H9 (cell line): ENCODE measurements around the gene OR8B4. TPM values are rescaled to one million over a fixed set of nuclear protein-coding genes. Genes with fewer than 3 reads are reported as not detected.

Source experiments
- DNase-seq: peaks from one replicate; pipeline ENCODE4 v3.0.0-alpha.2; 2017
- H2AFZ ChIP-seq: one replicate; pipeline ENCODE4 v1.6.1; 2013; ENCODE audit warnings: mild to moderate bottlenecking, low read length, control low read depth, moderate library complexity
- H2AK5ac ChIP-seq: 2 replicates; pipeline ENCODE4 v1.6.1; 2013; ENCODE audit warnings: low read length, control low read depth, mixed read lengths; ENCODE audit not compliant: insufficient read length
- H2BK120ac ChIP-seq: one replicate; pipeline ENCODE4 v1.6.1; 2013; ENCODE audit warnings: low read depth, mild to moderate bottlenecking, low read length, control low read depth, inconsistent platforms; ENCODE audit not compliant: poor library complexity, severe bottlenecking
- H2BK12ac ChIP-seq: 2 replicates; pipeline ENCODE4 v1.6.1; 2013; ENCODE audit warnings: low read length, control low read depth, mixed read lengths, low read depth; ENCODE audit not compliant: insufficient read length
- H2BK15ac ChIP-seq: 2 replicates; pipeline ENCODE4 v1.6.1; 2013; ENCODE audit warnings: low read depth, low read length, control low read depth
- H2BK20ac ChIP-seq: one replicate; pipeline ENCODE4 v1.6.1; 2013; ENCODE audit warnings: low read depth, mild to moderate bottlenecking, low read length, control low read depth, inconsistent platforms; ENCODE audit not compliant: poor library complexity, severe bottlenecking
- H2BK5ac ChIP-seq: 2 replicates; pipeline ENCODE4 v1.6.1; 2013; ENCODE audit warnings: low read length, control low read depth, mixed read lengths; ENCODE audit not compliant: insufficient read length
- H3K14ac ChIP-seq: 2 replicates; pipeline ENCODE4 v1.6.1; 2013; ENCODE audit warnings: low read length, control low read depth; ENCODE audit not compliant: insufficient read depth
- H3K18ac ChIP-seq: 2 replicates; pipeline ENCODE4 v1.6.1; 2013; ENCODE audit warnings: low read depth, mild to moderate bottlenecking, mixed read lengths, low read length, control low read depth; ENCODE audit not compliant: insufficient read length
- H3K23ac ChIP-seq: 2 replicates; pipeline ENCODE4 v1.6.1; 2013; ENCODE audit warnings: low read length, control low read depth, mixed read lengths, low read depth; ENCODE audit not compliant: insufficient read length
- H3K23me2 ChIP-seq: 2 replicates; pipeline ENCODE4 v1.6.1; 2013; ENCODE audit warnings: low read depth, mild to moderate bottlenecking, mixed read lengths, low read length, control low read depth; ENCODE audit not compliant: insufficient read length, poor library complexity, severe bottlenecking
- H3K27ac ChIP-seq: 2 replicates; pipeline ENCODE4 v1.5.1; 2013; ENCODE audit warnings: low read length, control low read depth, mixed read lengths, low read depth; ENCODE audit not compliant: insufficient read length
- H3K27me3 ChIP-seq: 2 replicates; pipeline ENCODE4 v1.6.1; 2013; ENCODE audit warnings: low read length, control low read depth, inconsistent platforms; ENCODE audit not compliant: insufficient read depth
- H3K4ac ChIP-seq: 2 replicates; pipeline ENCODE4 v1.6.1; 2013; ENCODE audit warnings: low read depth, mild to moderate bottlenecking, control low read depth, inconsistent platforms, low read length, moderate library complexity
- H3K4me1 ChIP-seq: 2 replicates; pipeline ENCODE4 v1.6.1; 2013; ENCODE audit warnings: low read length, control low read depth, inconsistent platforms; ENCODE audit not compliant: insufficient read depth
- H3K4me2 ChIP-seq: 2 replicates; pipeline ENCODE4 v1.6.1; 2013; ENCODE audit warnings: low read length, control low read depth, mixed read lengths; ENCODE audit not compliant: insufficient read length, insufficient read depth
- H3K56ac ChIP-seq: 2 replicates; pipeline ENCODE4 v1.6.1; 2013; ENCODE audit warnings: low read depth, mild to moderate bottlenecking, mixed read lengths, low read length, control low read depth; ENCODE audit not compliant: insufficient read length
- H3K79me1 ChIP-seq: 2 replicates; pipeline ENCODE4 v1.6.1; 2013; ENCODE audit warnings: low read depth, mild to moderate bottlenecking, moderate library complexity, low read length, control low read depth, inconsistent platforms; ENCODE audit not compliant: insufficient read depth, poor library complexity, severe bottlenecking
- H3K79me2 ChIP-seq: 2 replicates; pipeline ENCODE4 v1.6.1; 2013; ENCODE audit warnings: low read length, control low read depth, inconsistent platforms; ENCODE audit not compliant: insufficient read depth
- H3K9ac ChIP-seq: 2 replicates; pipeline ENCODE4 v1.6.1; 2013; ENCODE audit warnings: low read length, control low read depth, mixed read lengths; ENCODE audit not compliant: insufficient read length; ENCODE audit errors: extremely low read depth
- H3K9me3 ChIP-seq: one replicate; pipeline ENCODE4 v1.6.1; 2013; ENCODE audit warnings: low read depth, low read length, inconsistent platforms; ENCODE audit not compliant: control insufficient read depth
- H3T11ph ChIP-seq: one replicate; pipeline ENCODE4 v1.6.1; 2013; ENCODE audit warnings: mild to moderate bottlenecking, low read length, control low read depth, inconsistent platforms
- H4K20me1 ChIP-seq: one replicate; pipeline ENCODE4 v1.6.1; 2013; ENCODE audit not compliant: control insufficient read depth, insufficient read length, insufficient read depth
- H4K5ac ChIP-seq: 2 replicates; pipeline ENCODE4 v1.6.1; 2013; ENCODE audit warnings: low read depth, mild to moderate bottlenecking, mixed read lengths, low read length, control low read depth; ENCODE audit not compliant: insufficient read length
- H4K8ac ChIP-seq: replicated peaks from 2 replicates; pipeline ENCODE4 v1.6.1; 2013; ENCODE audit warnings: low read length, control low read depth, mixed read lengths, low read depth; ENCODE audit not compliant: insufficient read length
- H4K91ac ChIP-seq: 2 replicates; pipeline ENCODE4 v1.6.1; 2013; ENCODE audit warnings: low read depth, mild to moderate bottlenecking, moderate library complexity, mixed read lengths, low read length, control low read depth; ENCODE audit not compliant: insufficient read length
- H3K27ac Mint-ChIP-seq, 3 experiments: 2 replicates in 2 of 3; 3 replicates in 1 of 3; pipeline ENCODE4 v1.8.0; 2020 to 2021; ENCODE audit warnings: mixed read lengths in 3 of 3, mild to moderate bottlenecking in 1 of 3, moderate library complexity in 1 of 3
- H3K27me3 Mint-ChIP-seq: 2 replicates; pipeline ENCODE4 v1.8.0; 2021; ENCODE audit warnings: low read depth, mild to moderate bottlenecking, moderate library complexity, mixed read lengths
- H3K36me3 Mint-ChIP-seq, 3 experiments: 2 replicates in 2 of 3; 3 replicates in 1 of 3; pipeline ENCODE4 v1.8.0; 2020 to 2021; ENCODE audit warnings: low read depth in 3 of 3, mixed read lengths in 3 of 3; ENCODE audit not compliant: insufficient read depth in 1 of 3
- H3K4me1 Mint-ChIP-seq, 2 experiments: 2 replicates each; pipeline ENCODE4 v1.8.0; 2020; ENCODE audit warnings: mixed read lengths in 2 of 2
- H3K4me3 Mint-ChIP-seq, 2 experiments: 2 replicates in 1 of 2; 3 replicates in 1 of 2; pipeline ENCODE4 v1.8.0; 2020 to 2021; ENCODE audit warnings: mild to moderate bottlenecking in 2 of 2, mixed read lengths in 2 of 2, moderate library complexity in 1 of 2
- H3K9me3 Mint-ChIP-seq, 2 experiments: 2 replicates in 1 of 2; 3 replicates in 1 of 2; pipeline ENCODE4 v1.8.0; 2020; ENCODE audit warnings: mild to moderate bottlenecking in 2 of 2, mixed read lengths in 2 of 2, moderate library complexity in 1 of 2
- WGBS: extraction: QIAGEN DNeasy Blood & Tissue Kit; methylation state at CpG from one replicate; pipeline ENCODE4 v1.1.7; 2013; ENCODE audit warnings: missing lambda C conversion rate, low lambda C conversion rate, mixed read lengths; ENCODE audit not compliant: insufficient read length; ENCODE audit errors: extremely low coverage; 5-methylcytosine and 5-hydroxymethylcytosine counted together
- total RNA-seq: library from RNA; stranded (reverse); gene quantifications from 2 replicates; pipeline ENCODE4 v1.2.1, GENCODE V29; 2021
- TF ChIP-seq, protein P1 (sequence below): fragments of 200-600 bp; sonication (generic); conservative IDR thresholded peaks from 3 replicates; pipeline ENCODE4 v1.8.0; 2021; ENCODE audit warnings: antibody characterized with exemption, mild to moderate bottlenecking

The OR8B4 gene
- total RNA-seq, 1 experiment from 2014 or later, result not detected

DNA sequence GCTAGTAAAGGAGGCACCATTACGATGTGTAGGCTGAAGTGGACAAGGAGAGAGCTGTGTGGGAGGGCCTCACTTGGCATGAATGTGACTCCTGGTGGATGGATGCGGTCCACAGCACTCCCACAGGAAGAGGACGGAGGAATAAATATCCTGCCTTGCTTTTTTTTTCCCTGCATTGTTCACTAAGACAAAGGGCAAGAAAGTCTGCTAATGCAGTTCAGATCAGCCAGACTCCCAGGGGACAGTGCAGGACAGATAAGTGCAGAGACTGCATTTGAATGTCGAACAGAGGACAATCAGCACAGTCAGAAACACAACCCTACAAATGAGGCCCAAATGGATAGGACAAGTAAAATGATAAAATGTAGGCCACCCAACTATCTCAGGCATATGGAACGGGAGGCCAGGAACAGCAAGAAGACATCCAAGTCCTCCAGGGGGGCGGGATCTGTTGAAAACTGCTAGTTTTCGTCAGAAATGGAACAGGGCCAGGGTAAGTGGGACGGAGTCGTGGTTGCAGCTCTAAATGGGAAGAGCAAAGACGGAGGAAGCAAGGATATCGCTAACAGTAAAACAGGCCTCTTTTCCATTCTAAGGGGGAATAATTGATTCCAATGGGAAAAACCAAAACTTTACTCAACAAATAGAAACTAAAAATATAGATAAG, 46.0 kb upstream of the OR8B4 start:
- Histone ChIP-seq H3K27ac (no peak overlapping the region), H3K14ac (no peak overlapping the region), H3K23ac (no peak overlapping the region), H3K4me1 (no peaks in the 10 kb centered on the region), H3K56ac (no peak overlapping the region), H3K23me2 (no peaks in the 10 kb centered on the region), H3K9ac (no peak overlapping the region), H2BK15ac (no peak overlapping the region), H3K79me1 (no peaks in the 10 kb centered on the region), H3K4ac (no peak overlapping the region), H2AFZ (no peak overlapping the region), H3K4me2 (no peak overlapping the region), H3T11ph (no peak overlapping the region), H4K20me1 (no peaks in the 10 kb centered on the region), H2BK120ac (no peak overlapping the region), H3K18ac (no peak overlapping the region), H2BK5ac (no peak overlapping the region), H2BK12ac (no peak overlapping the region), H4K91ac (no peak overlapping the region), H4K5ac (no peak overlapping the region), H4K8ac (no peak overlapping the region), H3K79me2 (no peaks in the 10 kb centered on the region), H3K9me3 (no peaks in the 10 kb centered on the region), H2AK5ac (no peak overlapping the region), H3K27me3 (no peaks in the 10 kb centered on the region), H2BK20ac (no peak overlapping the region)
- H3K4me1 Mint-ChIP-seq, result peaks cover 18 to 19% of the 10 kb centered on the region in 2 experiments
- no peak overlapping the region for H3K4me3 Mint-ChIP-seq
- H3K27me3 Mint-ChIP-seq, result no peaks in the 10 kb centered on the region; the same call in none of the 2 replicates
- H3K27ac Mint-ChIP-seq, result no peak overlapping the region
- H3K9me3 Mint-ChIP-seq, result no peaks in the 10 kb centered on the region
- no peaks in the 10 kb centered on the region for H3K36me3 Mint-ChIP-seq
- WGBS, result no CpG with 5 or more reads among the region's 11 CpGs
- TF ChIP-seq, protein P1, sequence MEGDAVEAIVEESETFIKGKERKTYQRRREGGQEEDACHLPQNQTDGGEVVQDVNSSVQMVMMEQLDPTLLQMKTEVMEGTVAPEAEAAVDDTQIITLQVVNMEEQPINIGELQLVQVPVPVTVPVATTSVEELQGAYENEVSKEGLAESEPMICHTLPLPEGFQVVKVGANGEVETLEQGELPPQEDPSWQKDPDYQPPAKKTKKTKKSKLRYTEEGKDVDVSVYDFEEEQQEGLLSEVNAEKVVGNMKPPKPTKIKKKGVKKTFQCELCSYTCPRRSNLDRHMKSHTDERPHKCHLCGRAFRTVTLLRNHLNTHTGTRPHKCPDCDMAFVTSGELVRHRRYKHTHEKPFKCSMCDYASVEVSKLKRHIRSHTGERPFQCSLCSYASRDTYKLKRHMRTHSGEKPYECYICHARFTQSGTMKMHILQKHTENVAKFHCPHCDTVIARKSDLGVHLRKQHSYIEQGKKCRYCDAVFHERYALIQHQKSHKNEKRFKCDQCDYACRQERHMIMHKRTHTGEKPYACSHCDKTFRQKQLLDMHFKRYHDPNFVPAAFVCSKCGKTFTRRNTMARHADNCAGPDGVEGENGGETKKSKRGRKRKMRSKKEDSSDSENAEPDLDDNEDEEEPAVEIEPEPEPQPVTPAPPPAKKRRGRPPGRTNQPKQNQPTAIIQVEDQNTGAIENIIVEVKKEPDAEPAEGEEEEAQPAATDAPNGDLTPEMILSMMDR, result no peak
- no peak for DNase-seq
